Measurements from ENCODE around the gene CRELD2.

CRELD2 gene

DNA sequence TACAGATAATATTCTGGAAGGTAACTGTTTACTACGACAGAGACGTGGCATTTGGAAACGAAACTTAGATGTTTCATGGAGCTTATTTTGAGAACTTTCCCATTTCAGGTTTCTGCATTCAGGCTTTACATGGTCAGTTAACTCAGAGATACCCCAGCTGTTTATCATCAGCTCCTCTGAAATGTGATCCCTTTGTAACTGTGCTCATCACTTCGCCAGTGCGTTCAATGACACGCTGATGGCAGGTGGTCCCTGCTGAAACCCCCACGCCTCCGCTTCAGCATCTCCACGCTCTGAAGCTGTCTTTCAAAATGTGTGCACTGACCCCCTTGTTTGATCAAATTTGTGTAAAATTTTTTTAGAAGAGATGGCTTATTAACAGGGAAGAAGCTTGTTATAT, 30.7 kb upstream of the CRELD2 start:
- no peak for DNase-seq

DNA sequence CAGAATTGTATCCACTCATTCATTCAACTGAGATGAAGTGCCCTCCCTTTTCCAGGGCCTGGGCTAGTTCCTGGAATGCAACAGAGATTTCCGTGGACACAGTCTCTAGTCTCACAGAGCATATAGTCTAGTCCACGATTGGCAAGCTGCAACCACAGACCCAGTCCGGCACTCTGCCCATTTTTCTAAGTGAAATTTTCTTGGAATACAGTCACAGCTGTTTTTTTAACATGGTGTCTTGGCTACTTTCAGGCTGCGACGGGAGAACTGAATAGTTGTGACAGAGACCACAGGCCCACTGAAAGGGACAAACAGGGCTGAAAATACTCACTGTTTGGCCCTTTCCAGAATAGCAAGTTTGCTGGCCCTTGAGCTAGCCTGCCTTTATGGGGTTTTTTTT, 29.4 kb upstream of the CRELD2 start:
- DNase-seq: no peak

DNA sequence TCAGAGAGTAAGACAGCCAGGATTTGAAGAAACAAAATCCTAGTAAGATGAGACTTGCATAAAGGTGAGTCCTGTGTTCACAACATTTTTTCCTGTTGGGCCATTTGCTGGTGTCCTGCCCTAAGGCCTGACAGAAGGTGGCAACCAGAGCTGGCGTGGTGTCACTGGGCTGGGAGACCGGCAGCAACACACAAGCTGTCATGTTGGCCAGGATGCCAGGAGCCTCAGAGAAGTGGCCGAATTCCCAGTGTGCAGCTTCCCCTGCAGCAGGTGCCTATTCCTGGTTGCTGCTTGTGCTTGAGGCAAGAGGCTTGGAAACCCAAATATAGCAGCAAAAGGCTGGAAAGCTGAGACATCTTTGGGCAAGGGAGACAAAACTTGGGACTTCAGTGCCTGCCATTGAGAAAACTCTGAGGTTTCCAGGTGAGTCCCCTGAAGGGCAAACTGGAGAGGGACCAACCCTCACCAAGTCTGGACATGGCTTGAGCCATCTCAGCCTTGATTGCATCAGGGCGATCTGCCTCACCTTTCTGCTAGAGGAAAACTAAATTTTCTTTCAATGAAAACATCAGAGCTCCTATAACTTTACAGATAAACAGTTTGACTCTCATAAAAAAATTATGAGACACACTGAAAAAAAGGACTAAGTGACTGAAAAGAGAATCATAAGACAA, 26.1 kb upstream of the CRELD2 start:
- no peak for DNase-seq

DNA sequence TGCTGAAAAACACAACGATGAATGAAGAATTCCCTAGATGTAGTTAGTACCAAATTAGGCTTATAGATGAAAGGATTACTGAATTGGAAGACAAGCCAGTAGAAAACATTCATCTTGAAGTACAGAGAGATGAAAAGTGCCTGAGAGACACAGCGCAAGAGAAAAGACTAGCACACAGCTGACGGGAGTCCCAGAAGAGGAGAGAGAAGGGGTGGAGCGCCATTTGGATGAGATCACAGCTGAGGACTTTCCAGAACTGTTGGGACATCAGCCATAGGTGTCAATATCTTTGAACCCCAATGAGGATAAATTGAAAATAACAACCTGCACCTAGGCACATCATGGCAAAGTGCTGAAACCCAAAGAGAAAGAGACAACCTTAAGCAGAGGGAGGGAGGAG, 25.4 kb upstream of the CRELD2 start:
- no peak for DNase-seq

DNA sequence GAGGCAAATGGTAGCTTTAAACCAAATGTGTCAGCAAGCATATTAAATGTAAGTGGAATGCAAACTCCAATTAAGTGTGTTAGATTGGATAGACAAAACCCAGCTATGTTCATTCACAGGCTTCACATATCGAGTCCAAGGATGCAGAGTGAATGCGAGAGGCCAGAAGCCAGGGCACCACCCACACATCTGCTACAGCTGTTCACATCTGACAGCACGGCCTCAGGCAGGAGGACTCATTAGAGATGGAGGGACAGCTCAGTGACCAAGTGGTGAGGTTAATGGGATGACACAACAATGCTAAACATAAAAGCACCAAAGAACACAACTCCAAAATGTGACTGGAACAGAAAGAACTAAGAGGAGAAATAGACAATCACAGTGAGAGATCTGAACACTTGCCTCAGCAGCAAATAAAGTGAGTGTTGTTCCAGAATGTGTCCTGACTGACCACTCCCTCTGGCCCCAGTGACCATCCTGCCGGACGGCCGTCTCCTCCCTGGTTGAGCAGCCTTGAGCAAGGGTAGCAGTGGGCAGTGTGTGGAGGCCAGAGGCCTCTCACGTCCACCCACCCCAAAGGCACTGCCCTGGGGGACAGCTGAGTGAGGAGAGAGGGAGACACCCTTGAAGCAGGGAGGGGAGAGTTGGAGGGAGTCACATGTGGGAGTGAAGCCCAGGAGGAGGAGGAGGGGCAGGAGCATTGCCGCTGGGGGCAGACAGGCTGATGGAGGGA, 23.9 kb upstream of the CRELD2 start:
- DNase-seq: no peak

DNA sequence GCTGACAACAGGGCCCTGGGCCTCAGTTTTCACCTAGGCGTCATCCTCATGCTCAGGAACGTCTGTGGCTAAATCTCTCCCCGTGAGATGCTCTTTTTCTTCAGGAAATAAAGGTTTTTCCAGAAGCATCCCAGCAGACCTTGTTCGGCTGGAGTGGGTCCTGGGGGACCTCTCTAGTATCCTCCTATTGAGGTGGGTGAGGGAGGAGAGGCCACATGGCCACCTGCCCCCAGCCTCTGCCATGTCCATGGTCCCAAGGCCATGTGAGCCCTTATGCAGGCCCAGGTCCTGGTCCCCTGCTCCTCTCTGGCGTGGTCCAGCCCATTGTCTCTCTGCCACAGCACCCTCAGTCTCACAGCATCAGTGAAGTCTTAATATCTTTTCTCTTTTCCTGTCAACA, 22.2 kb upstream of the CRELD2 start:
- no peak for DNase-seq

DNA sequence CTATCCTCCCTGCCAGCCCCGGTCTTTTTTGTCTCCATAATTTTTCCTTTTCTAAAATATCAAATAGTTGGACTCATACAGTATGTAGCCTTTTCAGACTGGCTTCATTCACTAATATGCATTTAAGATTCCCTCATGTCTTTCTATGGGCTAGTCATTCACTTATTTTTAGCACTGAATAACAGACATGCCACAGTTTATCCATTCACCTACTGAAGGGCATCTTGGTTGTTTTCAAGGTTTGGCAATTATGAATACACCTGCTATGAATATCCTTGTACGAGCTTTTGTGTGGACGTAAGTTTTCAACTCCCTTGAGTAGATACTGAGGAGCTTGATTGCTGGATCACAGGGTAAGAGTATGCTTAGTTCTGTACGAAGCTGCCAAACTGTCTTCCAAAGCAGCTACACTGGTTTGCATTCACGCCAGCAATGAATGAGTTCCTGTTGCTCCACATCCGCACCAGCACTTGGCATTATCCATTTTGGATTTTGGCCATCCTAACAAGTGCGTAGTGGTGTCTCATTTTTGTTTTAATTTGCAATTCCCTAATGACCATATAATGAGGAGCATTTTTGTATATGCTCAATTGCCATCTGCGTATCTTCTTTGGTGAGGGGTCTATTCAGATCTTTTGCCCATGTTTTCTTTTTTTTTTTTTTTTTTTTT, 21.3 kb upstream of the CRELD2 start:
- DNase-seq: no peak

DNA sequence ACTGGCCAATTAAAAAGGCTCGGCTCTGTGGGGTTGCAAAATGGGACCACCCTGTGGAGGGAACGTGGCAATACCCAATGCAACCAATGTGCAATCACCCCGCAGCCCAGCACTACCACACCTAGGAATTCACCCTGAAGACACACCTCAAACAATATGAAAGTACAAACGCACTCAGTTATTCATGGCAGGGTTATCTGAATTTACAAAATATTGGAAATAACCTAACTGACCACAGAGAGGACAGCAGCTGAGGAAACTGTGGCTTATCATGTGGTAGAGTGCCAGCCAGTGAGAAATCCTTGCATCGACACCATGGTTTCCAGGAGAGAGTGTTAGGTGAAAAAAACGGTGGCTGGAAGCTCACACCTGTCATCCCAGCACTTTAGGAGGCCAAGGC, 18.9 kb upstream of the CRELD2 start:
- no peak for DNase-seq

DNA sequence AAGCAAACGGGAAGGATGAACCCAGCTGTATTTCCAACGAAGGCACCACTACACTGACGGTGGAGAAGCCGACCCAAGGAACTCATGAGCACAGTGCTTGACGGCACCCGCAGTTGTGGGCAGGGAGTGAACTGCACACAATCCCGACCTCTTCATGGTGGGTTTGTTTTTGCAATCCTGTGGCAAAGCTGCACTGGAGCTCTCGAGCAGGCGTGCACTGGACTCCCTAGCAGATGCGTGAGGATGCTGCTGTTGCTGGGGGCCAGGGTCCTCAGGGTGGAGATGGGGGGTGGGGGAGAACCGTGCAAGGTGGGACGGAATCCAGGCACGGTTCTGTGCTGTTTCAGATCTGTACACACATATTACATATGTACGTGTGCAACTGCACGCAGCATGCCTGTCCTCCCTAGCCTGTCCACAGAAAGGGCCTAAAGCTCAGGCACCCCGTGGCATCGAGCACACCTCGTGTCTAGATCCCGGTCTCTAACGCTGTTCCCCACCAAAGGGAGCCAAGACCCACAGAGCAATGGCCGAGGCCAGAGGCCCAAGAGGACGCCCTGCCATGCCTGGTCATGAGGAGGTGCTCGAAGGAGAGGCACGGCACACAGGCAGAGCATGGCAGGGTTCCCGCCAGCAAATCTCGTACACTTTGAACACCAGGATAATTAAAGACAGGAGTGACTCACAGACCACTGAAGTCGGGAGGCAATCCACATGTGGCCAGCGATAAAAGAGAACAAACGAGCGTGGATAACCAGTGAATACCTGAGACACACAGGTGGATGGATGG, 17.8 kb upstream of the CRELD2 start:
- no peak for DNase-seq

DNA sequence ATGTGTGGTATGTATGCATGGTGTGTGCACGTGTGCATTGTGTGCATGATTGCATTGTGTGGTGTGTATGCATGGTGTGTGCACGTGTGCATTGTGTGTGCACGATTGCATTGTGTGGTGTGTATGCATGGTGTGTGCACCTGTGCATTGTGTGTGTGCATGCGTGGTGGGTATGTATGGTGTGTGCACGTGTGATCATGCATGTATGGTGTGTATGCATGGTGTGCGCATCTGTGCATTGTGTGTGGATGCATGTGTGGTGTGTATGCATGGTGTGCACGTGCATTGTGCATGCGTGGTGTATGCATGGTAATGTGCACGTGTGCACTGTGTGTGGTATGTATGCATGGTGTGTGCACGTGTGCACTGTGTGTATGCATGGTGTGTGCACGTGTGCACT, 17.0 kb upstream of the CRELD2 start:
- no peak for DNase-seq

DNA sequence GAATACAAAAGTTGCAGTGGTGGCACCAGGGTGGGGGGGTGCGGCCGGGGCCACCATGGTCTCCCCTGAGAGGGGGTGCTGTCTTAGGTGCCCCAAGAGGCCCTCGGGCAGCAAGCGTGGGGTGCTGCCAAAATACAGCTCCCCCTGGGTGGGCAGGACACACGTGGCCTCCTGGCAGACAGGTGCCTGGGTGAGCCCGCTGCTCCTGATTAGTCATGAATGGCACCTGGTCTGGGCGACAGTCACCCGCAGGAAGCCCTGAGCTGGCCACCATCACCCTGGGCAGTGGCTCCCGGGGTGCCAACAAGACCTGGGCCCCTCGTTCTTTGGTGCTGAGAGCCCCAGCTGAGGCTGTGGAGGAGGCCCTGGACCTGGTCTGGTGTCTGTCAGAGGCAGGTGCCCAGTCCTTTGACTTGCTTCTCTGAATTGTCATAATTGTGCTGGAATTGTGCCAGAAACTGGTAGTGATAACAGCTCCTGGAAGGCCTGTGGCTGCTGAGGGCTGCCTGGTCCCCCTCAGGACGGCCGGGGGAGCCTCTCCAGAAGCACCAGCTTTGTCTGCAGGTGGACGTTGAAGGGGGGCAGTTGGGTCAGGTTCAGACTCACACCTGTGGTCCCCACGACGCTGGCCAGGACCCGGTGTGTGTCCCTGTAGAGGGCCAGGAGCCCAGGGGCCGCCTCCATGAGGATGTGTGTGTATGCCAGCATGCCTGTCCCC, 15.0 kb upstream of the CRELD2 start:
- DNase-seq: no peak

DNA sequence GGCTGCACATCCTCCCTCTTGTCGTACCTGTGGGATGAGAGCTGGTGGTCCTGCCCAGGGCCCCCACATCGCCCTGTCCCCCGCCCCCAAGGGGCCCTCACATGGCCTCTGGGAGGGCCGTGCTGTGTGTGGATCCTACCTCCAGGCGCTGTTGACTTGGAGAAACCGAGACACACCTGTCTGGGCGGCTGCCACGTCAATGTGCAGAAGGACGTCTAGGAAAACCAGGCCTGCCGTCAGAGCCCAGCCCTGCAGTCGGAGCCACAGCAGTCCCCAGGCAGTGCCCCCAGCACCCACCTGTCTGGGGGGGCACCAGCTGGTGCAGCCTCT, 14.4 kb upstream of the CRELD2 start:
- DNase-seq: no peak

DNA sequence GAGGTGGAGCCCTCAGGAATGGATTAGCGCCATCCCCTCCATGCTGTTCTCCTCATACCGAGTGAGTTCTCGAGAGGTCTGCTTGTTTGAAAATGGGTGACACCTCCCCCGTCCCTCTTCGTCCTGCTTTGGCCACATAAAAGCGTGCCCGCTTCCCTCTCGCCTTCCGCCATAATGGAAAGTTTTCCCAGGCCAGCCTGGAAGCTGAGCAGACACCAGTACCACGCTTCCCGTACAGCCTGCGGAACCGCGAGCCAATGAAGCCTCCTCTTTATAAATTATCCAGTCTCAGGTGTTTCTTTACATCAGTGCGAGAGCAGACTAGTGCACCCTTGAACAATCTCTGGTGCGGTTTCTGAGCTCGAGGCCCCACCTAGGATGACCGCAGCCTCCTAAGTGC, 13.0 kb upstream of the CRELD2 start:
- DNase-seq: no peak

DNA sequence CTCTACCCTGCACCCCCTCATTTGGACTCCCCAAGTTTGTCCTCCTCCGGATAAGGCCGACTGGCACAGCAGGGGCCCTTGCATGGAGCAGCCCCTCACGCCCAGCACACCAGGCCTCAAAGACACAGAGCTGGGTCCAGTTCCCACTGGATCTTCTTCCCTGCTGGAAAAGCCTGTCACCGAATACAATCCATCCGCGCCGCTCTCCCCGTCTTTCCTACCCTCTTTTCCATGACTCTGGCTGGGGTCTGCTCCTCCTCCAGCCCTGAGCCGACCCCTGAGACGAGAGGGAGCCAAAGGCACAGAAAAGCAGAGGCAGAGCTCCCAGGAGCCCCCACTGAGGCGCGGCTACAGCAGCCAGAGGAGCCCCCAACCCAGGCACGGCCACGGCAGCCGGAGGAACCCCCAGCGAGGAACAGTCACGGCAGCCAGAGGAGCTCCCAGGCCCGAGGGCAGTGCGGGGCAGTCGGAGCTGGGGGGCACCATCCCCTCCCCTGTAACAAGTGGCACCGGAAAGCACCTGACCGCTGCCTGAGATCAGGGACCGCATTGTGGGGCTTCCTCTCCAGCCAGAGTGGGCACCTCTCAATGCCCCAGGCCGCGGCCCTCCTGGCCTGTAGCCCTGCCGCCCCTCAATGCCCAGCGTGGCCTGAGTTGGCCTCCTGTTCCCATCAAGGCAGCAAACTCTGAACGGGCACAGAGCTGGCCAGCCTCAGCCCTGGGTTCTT, 12.2 kb upstream of the CRELD2 start:
- DNase-seq: no peak

DNA sequence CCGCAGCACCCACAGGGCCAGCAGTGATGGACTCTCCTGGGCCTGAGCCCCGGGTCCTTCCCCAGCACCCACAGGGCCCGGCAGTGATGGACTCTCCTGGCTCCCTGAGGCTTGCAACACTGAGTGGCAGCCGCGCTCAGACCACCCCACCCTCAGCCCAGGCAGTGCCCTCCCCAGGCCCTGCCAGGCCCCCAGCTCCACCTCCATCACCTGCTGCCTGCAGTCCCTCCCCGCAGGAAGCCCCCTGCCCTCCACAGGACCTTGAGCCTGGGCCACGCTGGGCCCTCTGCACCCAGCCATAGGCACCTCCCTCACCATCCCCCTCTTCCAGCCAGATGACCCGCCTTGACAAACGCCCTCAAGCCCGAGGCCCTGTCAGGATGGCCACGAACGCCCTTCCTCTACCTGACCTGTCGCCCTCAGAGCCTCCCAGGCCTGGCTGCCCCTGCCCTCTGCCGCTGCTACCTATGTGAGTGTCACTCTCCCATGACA, 11.6 kb upstream of the CRELD2 start:
- no peak for DNase-seq

DNA sequence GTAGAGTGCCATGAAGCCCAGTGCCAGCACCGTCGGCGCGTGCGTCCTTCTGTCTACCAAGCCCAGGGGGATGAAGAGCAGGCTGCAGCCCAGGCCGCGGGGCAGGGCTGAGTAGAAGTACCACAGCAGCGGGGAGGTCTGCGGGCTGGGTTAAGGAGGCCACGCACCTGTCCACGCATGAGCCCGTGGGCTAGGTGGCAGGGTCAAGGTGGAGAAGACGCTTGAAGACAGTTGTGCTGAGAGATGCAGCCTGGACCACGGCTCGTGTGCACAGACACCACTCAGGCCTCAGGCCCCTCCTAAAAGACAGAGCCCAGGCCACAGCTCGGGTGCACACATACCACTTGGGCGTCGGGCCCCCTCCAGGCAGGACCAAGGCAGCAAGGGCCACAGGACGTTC, 10.6 kb upstream of the CRELD2 start:
- DNase-seq: no peak

DNA sequence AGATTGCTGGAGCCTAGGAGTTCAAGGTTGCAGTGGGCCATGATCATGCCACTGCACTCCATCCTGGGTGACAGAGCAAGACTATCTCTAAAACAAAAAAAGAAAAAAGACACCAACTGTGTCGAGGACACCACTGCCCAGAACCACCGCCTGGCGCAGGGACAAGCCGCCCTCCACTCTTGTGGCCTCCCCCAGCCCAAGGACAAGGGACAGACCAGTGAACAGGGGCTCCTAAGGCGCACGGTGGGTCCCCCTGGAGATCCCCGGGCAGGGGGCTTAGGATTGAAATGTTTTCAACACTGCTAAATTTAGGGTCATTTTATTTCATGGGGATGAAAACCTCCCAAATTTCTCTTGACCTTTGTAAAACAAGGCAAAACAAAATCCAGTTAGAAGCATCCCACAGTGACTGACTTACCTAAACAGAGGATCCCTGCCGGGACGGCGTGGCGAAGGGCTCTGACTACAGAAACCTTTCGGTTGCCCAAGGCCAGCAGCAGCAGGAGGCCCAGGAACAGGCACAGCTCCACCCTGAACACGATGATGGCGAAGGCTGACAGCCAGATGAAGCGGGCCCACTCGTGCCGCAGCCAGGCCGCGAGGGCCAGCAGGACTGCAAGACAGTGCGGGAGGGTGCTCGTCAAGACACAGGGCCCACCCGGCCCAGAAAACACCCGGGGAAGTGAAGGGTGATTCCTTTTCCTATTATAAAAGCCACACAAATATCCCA, 8.8 kb upstream of the CRELD2 start:
- DNase-seq: no peak

DNA sequence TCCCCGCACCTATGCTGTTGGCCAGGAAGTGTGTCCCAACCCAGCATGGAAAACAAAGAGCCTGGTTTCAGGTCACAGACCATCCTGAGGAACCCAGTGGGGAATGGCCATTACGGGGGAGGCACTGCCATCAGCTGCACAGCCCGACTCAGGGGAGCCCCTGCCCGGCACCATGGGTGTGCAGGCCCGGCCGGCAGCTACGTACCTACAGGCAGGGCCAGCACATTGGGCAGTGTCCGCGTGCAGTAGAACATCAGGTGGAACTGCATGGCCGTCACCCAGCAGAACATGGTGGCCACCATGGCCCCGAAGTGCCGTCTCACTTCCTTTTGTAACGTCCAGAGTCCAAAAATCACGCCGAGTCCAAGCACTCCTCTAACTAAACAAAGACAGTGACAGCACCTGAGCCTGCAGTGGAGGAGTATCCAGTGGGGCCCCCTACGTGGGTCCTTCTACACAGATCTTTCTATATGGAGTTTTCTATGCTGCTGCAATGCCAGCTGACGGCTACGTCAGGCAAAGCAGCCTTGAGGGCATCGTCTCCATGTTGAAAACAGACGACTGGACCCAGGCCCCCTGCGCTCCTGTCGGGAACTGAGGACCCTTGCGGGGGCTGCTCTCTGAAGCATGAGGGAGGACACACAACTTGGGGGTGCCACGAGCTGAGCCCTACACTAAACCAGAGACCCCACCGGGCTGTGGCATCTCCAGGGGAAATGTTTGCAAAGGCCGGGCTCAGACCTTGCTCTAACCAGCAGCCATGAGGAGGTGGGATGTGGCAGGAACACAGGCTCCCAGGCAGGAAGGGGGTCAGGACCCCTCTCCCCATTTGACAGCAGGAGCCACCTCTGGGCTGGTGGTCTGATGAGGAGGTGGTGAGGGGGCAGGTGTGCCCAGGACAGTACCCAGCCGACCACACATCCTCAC, 7.9 kb upstream of the CRELD2 start:
- no peak for DNase-seq

DNA sequence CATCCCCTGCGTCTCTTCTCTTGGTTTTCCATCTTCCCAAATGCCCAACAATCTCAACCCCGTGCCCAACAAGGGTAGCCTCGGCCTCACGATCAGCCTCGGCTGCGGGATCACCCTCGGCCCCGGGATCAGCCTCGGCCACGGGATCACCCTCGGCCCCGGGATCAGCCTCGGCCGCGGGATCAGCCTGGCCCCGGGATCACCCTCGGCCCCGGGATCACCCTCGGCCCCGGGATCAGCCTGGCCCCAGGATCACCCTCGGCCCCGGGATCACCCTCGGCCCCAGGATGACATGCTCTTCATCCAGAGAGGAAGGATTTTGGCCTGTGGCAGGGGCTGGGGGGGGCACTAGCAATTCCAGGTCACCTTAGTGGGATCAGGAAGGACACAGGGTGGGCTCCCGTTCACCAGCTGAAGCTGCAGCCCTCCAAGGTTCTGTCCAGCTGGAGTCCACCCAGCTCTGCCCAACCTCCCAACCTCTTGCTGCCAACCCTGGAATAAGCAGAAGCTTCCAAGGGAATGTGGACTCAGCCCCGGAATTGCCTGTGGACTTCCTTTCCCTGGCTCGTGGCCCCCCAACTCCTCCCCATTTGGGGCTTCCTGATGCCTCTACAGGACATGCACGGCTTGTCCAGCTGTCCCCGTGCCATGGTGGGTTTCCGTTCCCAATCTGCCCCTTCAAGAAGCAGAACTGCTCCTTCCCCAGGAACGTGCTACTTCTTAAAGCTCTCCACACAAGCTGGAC, 6.4 kb upstream of the CRELD2 start:
- no peak for DNase-seq
